CD14-positive monocyte (primary cell): Measurements from ENCODE around the gene BACE2. TPM values are rescaled to one million over a fixed set of nuclear protein-coding genes. Genes with fewer than 3 reads are reported as not detected.

Experiments used
- DNase-seq, 3 donors: peaks; one replicate each; pipeline ENCODE4 v3.0.0-alpha.2; 2011 to 2022
- H2AFZ ChIP-seq: 2 replicates; pipeline ENCODE4 v1.6.0; 2012; ENCODE audit warnings: mild to moderate bottlenecking, low read depth, low read length, inconsistent platforms; ENCODE audit not compliant: insufficient read depth, poor library complexity, severe bottlenecking
- H3K27ac ChIP-seq, 2 donors: 1 replicate in 1 of 2; 2 replicates in 1 of 2; pipeline ENCODE4 v1.5.1; 2012 to 2013; ENCODE audit warnings: low read length in 2 of 2, control low read depth in 1 of 2, inconsistent platforms in 1 of 2, low read depth in 1 of 2, mild to moderate bottlenecking in 1 of 2
- H3K27me3 ChIP-seq, 2 donors: one replicate each; pipeline versions ENCODE4 v1.6.0 to v1.6.1; 2011 to 2013; ENCODE audit warnings: low read length in 2 of 2; ENCODE audit not compliant: control insufficient read depth in 2 of 2, insufficient read depth in 2 of 2
- H3K36me3 ChIP-seq, 2 donors: replicated peaks in 1 of 2; 1 replicate in 1 of 2; 2 replicates in 1 of 2; pipeline versions ENCODE4 v1.5.1 to v1.6.1; 2012 to 2013; ENCODE audit warnings: low read length in 2 of 2, control low read depth in 1 of 2, inconsistent platforms in 1 of 2, mild to moderate bottlenecking in 1 of 2; ENCODE audit not compliant: insufficient read depth in 2 of 2, control insufficient read depth in 1 of 2
- H3K4me1 ChIP-seq, 2 donors: 1 replicate in 1 of 2; 2 replicates in 1 of 2; pipeline versions ENCODE4 v1.5.1 to v1.6.1; 2012 to 2013; ENCODE audit warnings: low read length in 2 of 2, control low read depth in 1 of 2, inconsistent platforms in 1 of 2, mild to moderate bottlenecking in 1 of 2, moderate library complexity in 1 of 2; ENCODE audit not compliant: insufficient read depth in 2 of 2, control insufficient read depth in 1 of 2
- H3K4me2 ChIP-seq: replicated peaks from 2 replicates; pipeline ENCODE3; 2012; ENCODE audit warnings: low read length, moderate library complexity, mild to moderate bottlenecking; ENCODE audit not compliant: poor library complexity, severe bottlenecking; ENCODE audit errors: extremely low read depth
- H3K4me3 ChIP-seq, 3 experiments: fragments of 200-600 bp in 1 of 3; sonication (generic) in 1 of 3; replicated peaks in 1 of 3; 1 replicate in 2 of 3; 2 replicates in 1 of 3; pipeline ENCODE4 v1.5.1; 2011 to 2013; ENCODE audit warnings: low read length in 3 of 3, mild to moderate bottlenecking in 3 of 3, control low read depth in 2 of 3, low read depth in 2 of 3, inconsistent platforms in 1 of 3, moderate library complexity in 1 of 3
- H3K79me2 ChIP-seq: 2 replicates; pipeline ENCODE4 v1.6.0; 2012; ENCODE audit warnings: mild to moderate bottlenecking, control low read depth, inconsistent platforms, low read length, moderate library complexity; ENCODE audit not compliant: insufficient read depth
- H3K9ac ChIP-seq: 2 replicates; pipeline ENCODE4 v1.6.0; 2017; ENCODE audit warnings: low read length, mild to moderate bottlenecking; ENCODE audit not compliant: insufficient read depth, poor library complexity, severe bottlenecking
- H3K9me3 ChIP-seq, 2 donors: replicated peaks in 1 of 2; 1 replicate in 1 of 2; 2 replicates in 1 of 2; pipeline versions ENCODE4 v1.5.1 to v1.6.1; 2012 to 2013; ENCODE audit warnings: low read length in 2 of 2, control low read depth in 1 of 2; ENCODE audit not compliant: control insufficient read depth in 1 of 2, insufficient read depth in 1 of 2
- H4K20me1 ChIP-seq: 2 replicates; pipeline ENCODE4 v1.6.0; 2012; ENCODE audit warnings: mild to moderate bottlenecking, low read length, control low read depth, moderate library complexity; ENCODE audit not compliant: insufficient read depth
- H3K27ac Mint-ChIP-seq, 7 donors: one replicate each; pipeline ENCODE4 v1.8.0; 2020; ENCODE audit warnings: mild to moderate bottlenecking in 7 of 7, mixed read lengths in 7 of 7, moderate library complexity in 6 of 7, inconsistent platforms in 2 of 7
- H3K27me3 Mint-ChIP-seq, 3 donors: one replicate each; pipeline ENCODE4 v1.8.0; 2021 to 2022; ENCODE audit warnings: low read depth in 3 of 3, mild to moderate bottlenecking in 3 of 3, mixed read lengths in 3 of 3, moderate library complexity in 3 of 3, inconsistent platforms in 1 of 3
- H3K36me3 Mint-ChIP-seq, 2 donors: one replicate each; pipeline ENCODE4 v1.8.0; 2020; ENCODE audit warnings: mixed read lengths in 2 of 2, inconsistent platforms in 1 of 2, mild to moderate bottlenecking in 1 of 2
- H3K4me1 Mint-ChIP-seq: one replicate; pipeline ENCODE4 v1.8.0; 2020; ENCODE audit warnings: mild to moderate bottlenecking, mixed read lengths
- H3K4me3 Mint-ChIP-seq, 2 donors: one replicate each; pipeline ENCODE4 v1.8.0; 2020; ENCODE audit warnings: mild to moderate bottlenecking in 2 of 2, mixed read lengths in 2 of 2, moderate library complexity in 1 of 2
- H3K9me3 Mint-ChIP-seq, 7 donors: one replicate each; pipeline ENCODE4 v1.8.0; 2020 to 2022; ENCODE audit warnings: mixed read lengths in 7 of 7, mild to moderate bottlenecking in 6 of 7, moderate library complexity in 6 of 7, inconsistent platforms in 2 of 7
- CTCF ChIP-seq: fragments of 200-600 bp; IDR thresholded peaks from one replicate; pipeline ENCODE4 v1.8.0; 2022; ENCODE audit warnings: antibody characterized with exemption, mild to moderate bottlenecking
- WGBS: methylation state at CpG from one replicate; pipeline ENCODE4 v1.1.5; 2013; ENCODE audit warnings: missing lambda C conversion rate; ENCODE audit not compliant: insufficient coverage; 5-methylcytosine and 5-hydroxymethylcytosine counted together
- intact Hi-C, 2 donors: fragments of 100-400 bp; cut with micrococcal nuclease; formaldehyde crosslinking; loops; one replicate each; pipeline versions ENCODE4 v1.15.0 to v1.15.1; 2023
- polyA plus RNA-seq, 3 donors: library from polyadenylated mRNA; depleted of rRNA in 1 of 3; unstranded in 2 of 3; stranded (reverse) in 1 of 3; fragments of 300-500 nt in 2 of 3; fragments of >200 nt in 1 of 3; fragmentation: Illumina TruSeq in 2 of 3; gene quantifications; 1 replicate in 2 of 3; 2 replicates in 1 of 3; pipeline ENCODE4 v1.2.3, GENCODE V29; 2012 to 2021

Gene BACE2
- polyA plus RNA-seq, 3 donors = 0.05 to 0.26 TPM; not detected in 1

GRCh38 chr21:41228958-41229357, 61.0 kb downstream of the BACE2 start:
- TF ChIP-seq CTCF = no peak
- Histone ChIP-seq H3K4me3 (no peak overlapping the region), H3K79me2 (no peaks in the 10 kb centered on the region), H3K9ac (no peak overlapping the region), H2AFZ (no peak overlapping the region), H3K27me3 (no peaks in the 10 kb centered on the region), H3K27ac (no peak overlapping the region), H3K4me2 (no peak overlapping the region), H3K9me3 (no peaks in the 10 kb centered on the region), H4K20me1 (no peaks in the 10 kb centered on the region), H3K4me1 (no peaks in the 10 kb centered on the region), H3K36me3 (no peaks in the 10 kb centered on the region)
- Mint-ChIP-seq H3K36me3 (no peaks in the 10 kb centered on the region), H3K4me3 (no peak overlapping the region), H3K27me3 (peaks cover 2 to 3% (median 2%) of the 10 kb centered on the region in 3 donors), H3K9me3 (peaks cover 0 to 13% (median 6%) of the 10 kb centered on the region in 7 donors), H3K27ac (no peak overlapping the region), H3K4me1 (no peaks in the 10 kb centered on the region)
- no peak for DNase-seq
- intact Hi-C loops = no loop called here
- 100% methylated on average over 1 of the region's 7 CpGs for WGBS

GRCh38 chr21:41229509-41230248, 61.7 kb downstream of the BACE2 start:
- Histone ChIP-seq H3K27me3 (no peaks in the 10 kb centered on the region), H3K4me1 (no peaks in the 10 kb centered on the region), H3K4me2 (no peak overlapping the region), H3K4me3 (no peak overlapping the region), H2AFZ (no peak overlapping the region), H3K79me2 (no peaks in the 10 kb centered on the region), H4K20me1 (no peaks in the 10 kb centered on the region), H3K9ac (no peak overlapping the region), H3K36me3 (no peaks in the 10 kb centered on the region), H3K27ac (no peak overlapping the region), H3K9me3 (no peaks in the 10 kb centered on the region)
- H3K4me3 Mint-ChIP-seq = no peak overlapping the region
- H3K36me3 Mint-ChIP-seq = no peaks in the 10 kb centered on the region
- no peak overlapping the region for H3K27ac Mint-ChIP-seq
- peaks cover 0 to 13% (median 6%) of the 10 kb centered on the region in 7 donors for H3K9me3 Mint-ChIP-seq
- intact Hi-C loops = no loop called here
- no peaks in the 10 kb centered on the region for H3K4me1 Mint-ChIP-seq
- H3K27me3 Mint-ChIP-seq = peaks cover 2 to 3% (median 2%) of the 10 kb centered on the region in 3 donors
- TF ChIP-seq CTCF = no peak
- 90% methylated on average over 2 of the region's 10 CpGs for whole genome bisulfite sequencing
- DNase-seq = no peak
